Activated CD4-positive, alpha-beta T cell treated with anti-CD3 and anti-CD28 coated beads, Interleukin-2, amount 50 U/mL, for 48 hours (primary cell): ENCODE results near the gene ARMCX5.
A peak's percentile ranks its signal among the peaks of the same experiment; 100 is the strongest.

Source experiments
- DNase-seq, 2 experiments: peaks; one replicate each; pipeline ENCODE4 v3.0.0-alpha.2; 2020

The ARMCX5 gene

DNA sequence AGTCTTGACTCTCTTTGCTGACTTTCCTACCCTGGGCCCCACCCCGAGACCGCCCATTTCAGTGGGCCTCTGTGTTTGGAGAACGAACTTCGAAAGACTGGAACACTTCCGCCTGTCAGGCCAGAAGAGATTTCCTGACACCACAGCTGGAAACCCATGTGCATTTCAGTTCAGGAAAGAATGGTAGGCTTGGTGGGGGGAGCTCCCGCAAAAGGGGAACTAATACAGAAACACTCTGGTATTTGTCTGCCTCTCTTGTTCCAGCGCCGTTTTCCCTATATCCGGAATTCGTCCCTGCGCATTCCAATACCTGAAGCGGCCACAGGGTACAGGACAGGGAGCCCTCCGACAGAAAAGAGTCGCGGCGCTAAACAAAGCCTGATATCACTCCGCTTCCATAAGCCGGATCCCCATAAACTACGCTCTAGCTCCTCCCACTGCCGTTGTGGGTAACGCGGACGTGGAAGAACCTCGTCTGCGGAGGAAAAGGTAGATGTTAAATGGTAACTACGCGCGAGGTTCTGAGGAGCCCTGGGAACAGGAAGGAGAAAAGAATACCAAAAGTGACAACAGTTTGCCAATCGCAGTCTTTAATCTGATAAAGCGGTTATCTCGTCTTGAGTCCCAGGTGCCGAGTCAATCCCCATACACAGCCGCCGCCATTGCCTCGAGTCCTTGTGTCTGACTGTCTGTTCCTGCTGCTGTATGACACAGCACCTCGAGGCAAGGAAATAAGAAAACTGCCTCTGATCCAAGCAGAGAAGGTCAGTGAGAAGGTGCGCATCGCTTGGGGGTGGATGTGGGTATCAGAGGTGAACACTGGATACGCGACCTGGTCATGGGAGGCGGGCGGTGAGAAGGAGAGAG, at the start of gene ARMCX5:
ARMCX5 (plus strand) TSS at position 432 of the 867 bp plus-strand sequence. CDS start 2,627 bp downstream, outside the sequence.
- DNase-seq, result peak; percentile 61 to 73

DNA sequence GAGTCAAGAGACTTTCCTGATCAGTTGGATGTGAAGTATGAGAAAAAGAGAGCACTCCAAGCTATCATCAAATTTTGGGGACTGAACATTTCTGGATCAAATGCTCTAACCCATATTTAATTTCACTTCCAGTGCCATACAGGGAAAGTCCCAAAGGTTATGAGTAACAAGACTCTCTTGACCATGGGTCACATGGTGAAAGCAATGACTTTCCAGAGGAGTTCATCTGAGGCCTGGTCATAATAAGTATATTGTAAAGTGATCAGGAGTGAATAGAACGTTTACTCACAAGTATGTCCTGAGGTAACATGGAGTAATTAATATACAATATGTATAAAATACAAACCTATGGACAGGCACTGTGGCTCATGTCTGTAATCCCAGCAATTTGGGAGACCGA, 40.7 kb upstream of the ARMCX5 start:
- DNase-seq, result no peak

DNA sequence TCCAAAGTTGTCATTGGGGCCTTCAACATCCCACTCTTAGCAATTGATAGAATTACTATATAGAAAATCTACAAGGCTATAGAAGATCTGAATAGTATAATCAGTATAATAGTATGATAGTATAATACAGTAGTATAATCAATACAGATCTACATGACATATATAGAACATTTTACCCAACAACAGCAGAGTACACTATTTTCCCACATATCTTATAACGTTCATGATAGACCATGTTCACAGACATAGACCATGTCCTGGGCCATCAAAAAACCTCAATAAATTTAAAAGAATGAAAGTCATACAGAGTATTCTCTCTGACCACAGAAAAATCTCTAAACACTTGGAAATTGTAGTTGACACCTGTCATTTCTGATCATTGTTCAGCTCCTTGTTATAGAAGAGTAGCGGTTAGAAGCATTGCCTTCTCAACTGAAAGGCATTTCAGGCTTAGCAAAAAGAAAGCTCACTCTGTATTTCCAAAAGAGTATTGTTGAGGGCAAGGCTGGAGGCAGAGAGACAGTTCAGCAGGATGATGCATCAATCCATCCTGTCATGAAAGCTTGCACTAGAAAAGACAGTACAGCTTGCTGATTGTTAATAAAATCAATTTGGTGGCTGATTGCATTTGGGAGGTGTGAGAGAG, 38.8 kb upstream of the ARMCX5 start:
- no peak for DNase-seq

DNA sequence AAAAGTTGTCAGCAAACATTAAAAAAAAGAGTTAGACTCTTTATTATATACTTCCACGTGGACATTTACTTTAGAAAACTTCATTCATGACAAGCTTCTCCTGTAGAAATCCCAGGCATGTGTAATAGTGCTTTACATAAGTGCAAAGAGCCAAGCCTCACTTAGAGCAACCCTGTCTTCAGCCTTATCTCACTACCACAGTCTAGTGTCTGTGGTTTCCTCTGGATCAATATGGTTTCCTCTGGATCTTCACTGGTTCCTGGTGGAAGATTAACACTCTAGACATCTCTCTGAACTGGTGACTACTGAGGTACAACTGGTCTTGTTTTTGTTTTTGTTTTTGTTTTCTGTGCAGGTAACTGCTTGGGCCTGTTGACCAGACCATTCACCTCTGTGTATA, 18.4 kb upstream of the ARMCX5 start:
- no peak for DNase-seq

DNA sequence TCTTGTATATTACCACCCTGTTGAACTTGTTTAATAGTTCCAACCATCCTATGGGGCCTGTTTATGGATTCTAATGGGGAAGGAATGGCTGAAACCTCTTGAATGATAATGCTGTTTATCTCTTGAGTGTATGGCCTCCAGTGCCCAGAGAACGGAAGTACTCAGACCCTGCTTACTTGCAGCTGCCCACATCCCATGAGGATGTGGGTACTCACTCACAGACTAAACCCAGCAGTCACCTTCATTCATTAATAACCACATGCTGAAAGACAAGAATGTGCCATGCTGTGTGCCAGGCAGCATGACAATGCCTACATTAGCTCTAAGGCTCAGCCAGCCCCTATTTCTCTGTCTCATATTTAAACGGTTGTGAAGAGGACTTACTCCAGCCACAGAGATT, 5.9 kb upstream of the ARMCX5 start:
- no peak for DNase-seq

DNA sequence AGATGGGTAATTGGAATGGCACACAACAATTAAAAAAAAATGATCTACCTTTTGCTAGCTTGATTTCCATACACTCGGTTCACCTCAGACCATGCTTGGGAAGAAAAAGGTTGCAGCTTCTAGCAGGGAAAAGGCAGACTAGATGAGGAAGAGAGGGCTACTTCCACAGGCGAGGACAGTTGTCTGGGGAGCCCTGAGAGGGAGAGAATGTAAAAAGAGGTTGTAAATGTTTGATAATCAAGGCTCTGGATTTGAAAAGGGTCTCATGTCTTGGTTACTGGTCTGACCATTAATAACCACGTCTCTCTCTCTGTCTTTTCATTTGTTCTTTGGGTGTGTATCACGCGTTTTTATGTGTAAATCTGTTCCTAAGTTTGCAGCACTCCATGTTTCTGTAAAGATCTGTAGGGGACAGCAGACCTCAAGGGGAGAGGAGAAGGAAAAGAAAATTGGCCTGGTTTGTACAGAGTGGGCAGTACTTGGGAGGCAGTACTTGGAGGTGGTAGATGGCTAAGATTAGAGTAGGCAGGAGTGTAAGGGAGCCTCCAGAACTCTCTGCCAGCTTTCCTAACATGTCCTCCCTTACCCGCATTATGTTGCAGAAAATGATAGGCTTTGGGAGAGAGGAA, 750 bp downstream of the ARMCX5 start:
- no peak for DNase-seq

DNA sequence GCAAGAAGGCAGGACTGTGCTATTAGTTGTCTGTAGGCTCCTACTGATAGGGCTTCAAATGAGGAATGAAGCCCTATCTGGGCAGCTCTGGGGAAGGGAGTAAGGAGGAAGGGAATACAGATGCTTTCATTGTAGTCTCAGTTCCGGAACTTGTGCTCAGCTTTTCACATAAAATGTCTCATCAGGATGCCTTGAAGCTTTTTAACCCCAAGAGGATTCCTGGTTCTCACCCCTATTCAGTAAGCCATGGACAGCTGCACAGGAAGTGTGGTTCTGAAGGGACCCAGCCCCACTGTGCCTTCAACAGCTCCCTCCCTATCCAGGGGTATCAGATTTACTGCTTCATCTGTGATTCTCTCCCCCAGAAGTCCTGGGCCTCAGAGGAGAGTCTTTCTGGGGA, 5.0 kb downstream of the ARMCX5 start:
- DNase-seq, result no peak

DNA sequence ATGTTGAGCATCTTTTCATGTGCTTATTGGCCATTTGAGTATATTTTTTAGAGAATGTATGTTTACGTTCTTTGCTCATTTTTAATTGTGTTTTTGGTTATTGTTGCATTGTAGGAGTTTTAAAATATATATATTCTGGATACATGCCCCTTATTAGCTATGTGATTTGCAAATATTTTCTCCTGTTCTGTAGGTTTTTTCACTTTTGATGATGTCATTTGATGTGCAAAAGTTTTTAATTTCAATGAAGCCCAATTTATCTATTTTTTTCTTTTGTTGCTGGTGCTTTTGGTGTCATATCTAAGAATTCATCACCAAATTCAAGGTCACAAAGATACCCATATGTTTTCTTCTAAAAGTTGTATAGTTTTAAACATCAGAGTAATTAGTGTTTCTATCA, 6.8 kb downstream of the ARMCX5 start:
- DNase-seq, result no peak

DNA sequence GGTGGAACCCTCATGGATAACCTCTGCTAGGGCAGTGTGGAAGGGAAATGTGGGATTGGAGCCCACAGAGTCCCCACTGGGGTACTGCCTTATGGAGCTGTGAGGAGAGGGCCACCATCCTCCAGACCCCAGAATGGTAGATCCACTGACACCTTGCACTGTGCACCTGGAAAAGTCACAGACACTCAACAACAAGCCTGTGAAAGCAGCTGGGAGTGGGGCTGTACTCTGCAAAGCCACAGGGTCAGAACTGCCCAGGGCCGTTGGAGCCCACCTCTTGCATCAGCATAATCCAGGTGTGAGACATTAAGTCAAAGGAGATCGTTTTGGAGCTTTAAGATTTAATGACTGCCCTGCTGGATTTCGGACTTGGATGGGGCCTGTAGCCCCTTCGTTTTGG, 11.6 kb downstream of the ARMCX5 start:
- no peak for DNase-seq

DNA sequence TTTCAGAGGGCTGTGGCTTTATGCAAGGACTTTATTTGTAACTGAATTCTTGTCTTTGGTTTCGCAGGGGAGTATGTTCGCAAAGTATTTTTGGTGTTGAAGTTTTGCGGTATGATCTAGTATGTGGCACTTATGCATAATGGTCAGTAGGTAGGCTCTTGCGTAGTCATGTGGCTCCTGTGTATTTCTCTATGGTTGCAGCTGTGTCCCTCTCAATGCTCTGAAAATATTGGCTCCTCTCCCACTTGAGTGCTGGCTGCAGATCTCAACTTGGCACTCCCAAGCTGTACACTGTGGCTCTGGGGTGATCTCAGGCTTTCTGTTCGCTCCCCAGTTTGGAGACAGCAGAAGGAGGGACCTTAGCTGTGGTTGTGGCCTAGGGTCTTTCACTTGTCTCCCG, 24.8 kb downstream of the ARMCX5 start:
- no peak for DNase-seq

DNA sequence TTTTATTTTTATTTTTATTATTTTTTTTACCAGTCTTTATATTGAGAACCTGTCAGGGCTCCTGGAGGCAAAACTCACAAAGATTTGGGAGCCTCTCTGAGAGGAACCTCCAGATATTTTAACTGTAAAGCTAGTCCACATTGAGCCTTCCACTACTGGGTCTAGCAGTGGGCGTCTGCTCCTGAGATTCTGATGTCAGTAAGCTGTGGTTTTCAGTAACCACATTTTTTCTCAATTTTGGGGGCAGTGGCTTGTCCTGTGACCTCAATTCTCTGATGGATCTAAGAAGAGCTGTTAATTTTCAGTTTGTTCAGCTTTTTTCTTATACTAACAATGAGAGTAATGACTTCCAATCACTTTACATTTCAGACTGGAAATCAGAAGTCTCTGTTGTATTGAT, 28.3 kb downstream of the ARMCX5 start:
- no peak for DNase-seq

DNA sequence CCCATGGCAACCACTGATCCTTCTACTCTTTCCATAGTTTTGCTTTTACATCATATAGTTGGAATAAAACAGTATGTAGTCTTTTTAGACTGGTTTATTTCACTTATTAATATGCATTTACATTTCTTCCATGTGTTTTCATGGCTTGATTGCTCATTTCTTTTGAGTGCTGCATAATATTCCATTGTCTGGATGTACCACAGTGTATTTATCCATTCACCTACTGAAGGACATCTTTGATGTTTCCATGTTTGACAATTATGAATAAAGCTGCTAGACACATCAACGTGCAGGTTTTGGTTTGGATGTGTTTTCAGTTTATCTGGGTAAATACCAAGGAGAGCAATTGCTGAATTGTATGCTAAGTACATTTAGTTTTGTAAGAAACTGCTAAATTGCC, 38.2 kb downstream of the ARMCX5 start:
- no peak for DNase-seq

DNA sequence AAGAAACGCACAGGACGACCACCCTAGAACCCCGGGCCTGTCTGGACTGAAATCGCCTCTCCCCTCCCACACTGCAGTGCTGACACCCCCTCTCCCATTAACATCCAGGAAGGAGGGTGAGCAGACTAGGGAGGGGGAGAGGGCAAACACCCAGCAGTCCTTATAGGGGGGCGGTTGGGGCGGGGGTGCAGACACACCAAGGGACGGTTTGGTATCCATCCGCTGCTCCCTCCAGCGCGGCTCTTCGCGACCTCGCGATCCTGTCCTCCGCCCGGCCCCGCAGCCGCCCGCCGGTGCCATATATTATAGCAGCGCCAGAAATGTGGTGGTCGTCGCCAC, 51.6 kb downstream of the ARMCX5 start:
- no peak for DNase-seq

DNA sequence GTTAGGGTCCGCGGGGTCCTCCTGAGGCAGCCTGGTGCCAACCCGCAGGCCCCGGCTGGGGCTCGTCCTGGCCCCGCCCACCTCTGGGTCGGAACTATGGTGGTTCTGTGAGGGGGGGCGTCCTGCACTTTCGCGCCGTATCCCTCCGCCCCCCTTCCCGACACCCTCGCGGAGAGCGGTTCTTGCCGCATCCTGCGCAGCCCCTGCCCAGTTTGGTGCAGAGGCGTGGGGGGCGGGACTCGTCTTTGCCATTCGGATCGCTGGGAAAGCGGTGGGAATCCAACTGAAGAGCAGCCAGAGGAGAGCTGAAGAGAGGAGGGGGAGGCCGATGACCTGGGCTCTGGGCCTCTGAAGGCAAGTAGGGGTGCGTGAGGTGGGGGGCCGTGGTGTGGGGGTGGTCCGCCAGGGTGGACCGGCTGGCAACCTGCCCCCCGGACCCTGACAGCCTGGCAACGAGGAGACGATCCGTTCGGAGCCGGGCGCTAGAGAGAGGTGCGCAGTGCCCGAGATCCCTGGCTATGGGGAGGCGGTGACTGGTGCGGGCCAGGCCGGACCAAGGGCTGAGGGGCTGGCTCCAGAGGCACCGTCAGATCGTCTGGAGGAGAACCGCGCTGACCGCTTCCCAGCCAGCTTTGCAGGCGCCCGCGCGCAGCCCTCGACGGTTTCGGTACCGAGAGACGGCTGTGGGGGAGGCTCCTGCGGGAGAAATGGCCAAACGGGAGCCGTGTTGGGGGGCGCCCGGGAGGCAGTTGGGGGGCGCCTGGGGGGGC, 52.1 kb downstream of the ARMCX5 start, which contains the start of gene GPRASP1:
GPRASP1 (plus strand) TSS at position 242 of the 770 bp plus-strand sequence. CDS start 2,431 bp downstream, outside the sequence.
- peak; percentile 26 to 33 for DNase-seq

DNA sequence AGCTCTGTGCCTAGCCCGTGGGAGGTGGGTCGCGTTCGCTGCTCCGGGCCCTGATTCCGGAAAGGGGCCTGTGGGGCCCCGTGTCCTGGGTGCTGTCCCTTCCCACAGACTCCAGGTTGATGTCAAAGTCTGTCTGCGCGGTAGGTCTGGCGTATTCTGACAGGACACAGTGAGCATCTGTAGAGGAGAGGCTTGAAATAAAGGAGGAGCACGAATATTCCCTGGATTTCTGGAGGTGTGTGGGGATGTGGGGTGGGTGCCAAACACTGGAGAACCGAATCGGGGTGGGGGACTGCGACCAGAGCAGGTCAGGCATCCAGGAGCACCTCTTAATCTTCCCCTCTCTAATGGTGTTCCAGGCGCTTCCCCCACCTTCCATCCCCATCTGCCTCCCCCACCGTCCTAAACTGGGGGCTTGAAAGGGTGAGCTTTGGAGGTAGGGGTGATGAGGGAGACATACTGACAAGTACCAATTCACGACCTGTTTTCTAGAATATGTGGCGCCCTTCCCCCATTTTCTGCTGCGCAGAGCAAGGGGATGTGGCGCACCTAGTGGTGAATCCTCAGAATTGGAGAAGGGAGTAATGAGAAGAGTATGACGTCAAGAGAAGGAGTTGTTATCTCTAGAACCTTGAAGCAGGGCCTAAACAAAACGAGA, 52.8 kb downstream of the ARMCX5 start:
- peak; percentile 38 to 48 for DNase-seq
